Chondrocyte (in vitro differentiated cells): Measurements from ENCODE around the gene STRIP1. TPM values are rescaled to one million over a fixed set of nuclear protein-coding genes. Genes with fewer than 3 reads are reported as not detected.

ENCODE experiments used
- DNase-seq: peaks from one replicate; pipeline ENCODE4 v3.0.0; 2021; ENCODE audit warnings: mixed read lengths, low spot score
- H3K27ac Mint-ChIP-seq: one replicate; pipeline ENCODE4 v1.8.0; 2021; ENCODE audit warnings: mild to moderate bottlenecking, moderate library complexity, mixed read lengths; ENCODE audit not compliant: unreplicated experiment
- H3K27me3 Mint-ChIP-seq: 2 replicates; pipeline ENCODE4 v1.8.0; 2021; ENCODE audit warnings: low read depth, mixed read lengths
- H3K36me3 Mint-ChIP-seq: 2 replicates; pipeline ENCODE4 v1.8.0; 2021; ENCODE audit warnings: low read depth, mixed read lengths
- H3K4me1 Mint-ChIP-seq: 2 replicates; pipeline ENCODE4 v1.8.0; 2021; ENCODE audit warnings: low read depth, mild to moderate bottlenecking, mixed read lengths
- H3K4me3 Mint-ChIP-seq: one replicate; pipeline ENCODE4 v1.8.0; 2021; ENCODE audit warnings: mild to moderate bottlenecking, moderate library complexity, mixed read lengths; ENCODE audit not compliant: unreplicated experiment
- H3K9me3 Mint-ChIP-seq: 2 replicates; pipeline ENCODE4 v1.8.0; 2021; ENCODE audit warnings: low read depth, mixed read lengths
- total RNA-seq: library from RNA; stranded (reverse); gene quantifications from 3 replicates; pipeline ENCODE4 v1.2.1, GENCODE V29; 2021
- TF ChIP-seq, protein P1 (sequence below): fragments of 200-600 bp; sonication (generic); IDR thresholded peaks from 2 replicates; pipeline ENCODE4 v1.5.0; 2021; ENCODE audit warnings: antibody characterized with exemption, mild to moderate bottlenecking, moderate library complexity

STRIP1 gene
- total RNA-seq, 1 donor from 2014 or later: 40.2 TPM

DNA sequence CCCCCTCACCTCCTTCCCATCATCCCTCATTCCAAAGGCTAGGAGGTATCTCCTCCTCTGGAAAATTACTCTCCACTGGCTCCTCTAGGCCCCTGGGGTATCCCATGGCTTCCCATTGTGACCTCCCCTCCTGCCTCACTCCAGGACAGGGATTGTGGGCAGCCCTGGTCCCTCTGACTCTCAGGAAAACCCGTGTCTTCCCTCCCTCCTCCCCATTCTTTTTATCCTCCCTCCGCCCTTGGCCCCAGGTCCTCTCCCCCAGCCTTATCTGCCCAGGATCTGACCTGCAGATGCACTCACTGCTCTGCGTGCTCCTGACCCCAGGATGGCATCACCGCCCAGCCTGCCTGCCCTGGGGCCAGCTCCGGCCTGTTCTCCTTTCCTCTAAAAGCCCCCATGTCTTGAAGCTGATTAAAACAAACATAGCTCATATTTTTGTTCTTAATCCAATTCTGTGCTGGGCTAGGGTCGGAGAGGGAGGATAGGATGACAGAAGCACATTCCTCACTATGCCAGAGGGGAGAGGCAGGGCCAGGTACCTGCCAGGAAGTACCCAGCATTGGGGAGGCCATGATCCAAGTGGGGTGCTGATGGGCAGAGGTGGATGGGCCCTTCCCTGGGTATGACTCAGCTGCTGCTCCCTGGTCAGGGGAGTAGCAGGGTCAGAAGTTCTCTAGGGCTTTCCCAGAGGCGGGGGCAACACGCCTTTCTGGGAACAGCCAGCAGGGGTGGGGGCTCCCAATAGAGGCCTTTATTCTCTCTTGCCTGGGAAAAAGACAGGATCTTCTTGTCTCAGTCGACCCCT lies 64.0 kb downstream of the STRIP1 start:
- H3K27ac Mint-ChIP-seq: no peak overlapping the region
- TF ChIP-seq, protein P1, sequence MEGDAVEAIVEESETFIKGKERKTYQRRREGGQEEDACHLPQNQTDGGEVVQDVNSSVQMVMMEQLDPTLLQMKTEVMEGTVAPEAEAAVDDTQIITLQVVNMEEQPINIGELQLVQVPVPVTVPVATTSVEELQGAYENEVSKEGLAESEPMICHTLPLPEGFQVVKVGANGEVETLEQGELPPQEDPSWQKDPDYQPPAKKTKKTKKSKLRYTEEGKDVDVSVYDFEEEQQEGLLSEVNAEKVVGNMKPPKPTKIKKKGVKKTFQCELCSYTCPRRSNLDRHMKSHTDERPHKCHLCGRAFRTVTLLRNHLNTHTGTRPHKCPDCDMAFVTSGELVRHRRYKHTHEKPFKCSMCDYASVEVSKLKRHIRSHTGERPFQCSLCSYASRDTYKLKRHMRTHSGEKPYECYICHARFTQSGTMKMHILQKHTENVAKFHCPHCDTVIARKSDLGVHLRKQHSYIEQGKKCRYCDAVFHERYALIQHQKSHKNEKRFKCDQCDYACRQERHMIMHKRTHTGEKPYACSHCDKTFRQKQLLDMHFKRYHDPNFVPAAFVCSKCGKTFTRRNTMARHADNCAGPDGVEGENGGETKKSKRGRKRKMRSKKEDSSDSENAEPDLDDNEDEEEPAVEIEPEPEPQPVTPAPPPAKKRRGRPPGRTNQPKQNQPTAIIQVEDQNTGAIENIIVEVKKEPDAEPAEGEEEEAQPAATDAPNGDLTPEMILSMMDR: no peak
- H3K4me1 Mint-ChIP-seq: peaks cover 8% of the 10 kb centered on the region
- H3K36me3 Mint-ChIP-seq: no peaks in the 10 kb centered on the region
- no peaks in the 10 kb centered on the region for H3K9me3 Mint-ChIP-seq
- no peak overlapping the region for H3K4me3 Mint-ChIP-seq
- no peak for DNase-seq
- H3K27me3 Mint-ChIP-seq: peaks cover 7% of the 10 kb centered on the region

GRCh38 chr1:110100335-110100734 lies 65.9 kb downstream of the STRIP1 start:
- H3K27ac Mint-ChIP-seq: no peak overlapping the region
- peaks cover 8% of the 10 kb centered on the region for H3K4me1 Mint-ChIP-seq
- TF ChIP-seq, protein P1: no peak
- no peak overlapping the region for H3K4me3 Mint-ChIP-seq
- no peaks in the 10 kb centered on the region for H3K9me3 Mint-ChIP-seq
- DNase-seq: no peak
- no peaks in the 10 kb centered on the region for H3K36me3 Mint-ChIP-seq
- peaks cover 4% of the 10 kb centered on the region for H3K27me3 Mint-ChIP-seq

DNA sequence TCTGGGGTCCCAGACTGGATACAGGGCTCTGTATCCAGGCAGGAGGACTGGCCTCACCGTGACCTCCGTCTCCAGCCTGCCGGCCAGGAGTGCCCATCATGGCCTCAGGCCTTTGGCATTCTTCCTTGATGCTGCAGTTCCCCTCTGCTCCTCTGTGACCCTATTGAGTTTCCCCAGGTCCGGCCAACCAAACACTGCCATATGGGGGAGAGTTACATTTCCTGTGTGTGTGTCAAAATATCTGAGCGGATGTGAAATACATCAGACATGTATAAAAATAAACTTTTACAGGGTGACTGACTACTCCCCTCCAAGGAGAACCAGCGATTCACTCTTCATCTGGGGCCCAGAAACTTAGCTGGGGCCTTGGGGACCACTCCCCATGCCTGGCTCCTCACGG lies 67.7 kb downstream of the STRIP1 start:
- no peaks in the 10 kb centered on the region for H3K9me3 Mint-ChIP-seq
- no peak overlapping the region for H3K4me3 Mint-ChIP-seq
- H3K4me1 Mint-ChIP-seq: peaks cover 8% of the 10 kb centered on the region

More for the DNA sequence above, 67.7 kb downstream of the STRIP1 start:
- DNase-seq: no peak
- TF ChIP-seq, protein P1: no peak
- no peaks in the 10 kb centered on the region for H3K36me3 Mint-ChIP-seq
- H3K27ac Mint-ChIP-seq: no peak overlapping the region
- peaks cover 2% of the 10 kb centered on the region for H3K27me3 Mint-ChIP-seq

Other genes starting within 250 kb of the STRIP1 start
- gene CSF1, start 123.8 kb upstream of the STRIP1 start, total RNA-seq: 15.2 to 19.8 TPM (median 16.8 TPM) in 3 replicates
- 57.3 to 69.3 TPM (median 59.6 TPM) in 3 replicates for gene AHCYL1, start 49.9 kb upstream of the STRIP1 start, total RNA-seq
- not detected in 3 replicates for gene ALX3, start 36.0 kb downstream of the STRIP1 start, total RNA-seq
- gene UBL4B, start 77.8 kb downstream of the STRIP1 start, total RNA-seq: not detected in 3 replicates
- 1.6 to 6.1 TPM (median 2.1 TPM) in 3 replicates for gene SLC6A17, start 115.9 kb downstream of the STRIP1 start, total RNA-seq
- 2.7 to 5.2 TPM (median 3.2 TPM) in 3 replicates for gene KCNC4, start 175.7 kb downstream of the STRIP1 start, total RNA-seq